ENCODE measurements around the gene MIB2.
"Not testable (repeated sequence)": the region's sequence is repeated elsewhere in the genome, so short reads cannot be mapped to it uniquely, and the experiment has no call there.

The MIB2 gene

GRCh38 chr1:1594602-1595260 is 20.6 kb upstream of the MIB2 start:
- DNase-seq (ENCODE audit: low read depth): no peak
- TF ChIP-seq, protein P1, sequence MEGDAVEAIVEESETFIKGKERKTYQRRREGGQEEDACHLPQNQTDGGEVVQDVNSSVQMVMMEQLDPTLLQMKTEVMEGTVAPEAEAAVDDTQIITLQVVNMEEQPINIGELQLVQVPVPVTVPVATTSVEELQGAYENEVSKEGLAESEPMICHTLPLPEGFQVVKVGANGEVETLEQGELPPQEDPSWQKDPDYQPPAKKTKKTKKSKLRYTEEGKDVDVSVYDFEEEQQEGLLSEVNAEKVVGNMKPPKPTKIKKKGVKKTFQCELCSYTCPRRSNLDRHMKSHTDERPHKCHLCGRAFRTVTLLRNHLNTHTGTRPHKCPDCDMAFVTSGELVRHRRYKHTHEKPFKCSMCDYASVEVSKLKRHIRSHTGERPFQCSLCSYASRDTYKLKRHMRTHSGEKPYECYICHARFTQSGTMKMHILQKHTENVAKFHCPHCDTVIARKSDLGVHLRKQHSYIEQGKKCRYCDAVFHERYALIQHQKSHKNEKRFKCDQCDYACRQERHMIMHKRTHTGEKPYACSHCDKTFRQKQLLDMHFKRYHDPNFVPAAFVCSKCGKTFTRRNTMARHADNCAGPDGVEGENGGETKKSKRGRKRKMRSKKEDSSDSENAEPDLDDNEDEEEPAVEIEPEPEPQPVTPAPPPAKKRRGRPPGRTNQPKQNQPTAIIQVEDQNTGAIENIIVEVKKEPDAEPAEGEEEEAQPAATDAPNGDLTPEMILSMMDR (IDR thresholded peaks at IDR 0.05; ENCODE audit: control insufficient read depth, extremely low read depth, insufficient read depth): no peak
- H3K4me3 ChIP-seq (ENCODE audit: low read depth, low read length): no peak overlapping the region

GRCh38 chr1:1595341-1595740 is 20.0 kb upstream of the MIB2 start:
- not testable (repeated sequence) for DNase-seq (ENCODE audit: low read depth)

DNA sequence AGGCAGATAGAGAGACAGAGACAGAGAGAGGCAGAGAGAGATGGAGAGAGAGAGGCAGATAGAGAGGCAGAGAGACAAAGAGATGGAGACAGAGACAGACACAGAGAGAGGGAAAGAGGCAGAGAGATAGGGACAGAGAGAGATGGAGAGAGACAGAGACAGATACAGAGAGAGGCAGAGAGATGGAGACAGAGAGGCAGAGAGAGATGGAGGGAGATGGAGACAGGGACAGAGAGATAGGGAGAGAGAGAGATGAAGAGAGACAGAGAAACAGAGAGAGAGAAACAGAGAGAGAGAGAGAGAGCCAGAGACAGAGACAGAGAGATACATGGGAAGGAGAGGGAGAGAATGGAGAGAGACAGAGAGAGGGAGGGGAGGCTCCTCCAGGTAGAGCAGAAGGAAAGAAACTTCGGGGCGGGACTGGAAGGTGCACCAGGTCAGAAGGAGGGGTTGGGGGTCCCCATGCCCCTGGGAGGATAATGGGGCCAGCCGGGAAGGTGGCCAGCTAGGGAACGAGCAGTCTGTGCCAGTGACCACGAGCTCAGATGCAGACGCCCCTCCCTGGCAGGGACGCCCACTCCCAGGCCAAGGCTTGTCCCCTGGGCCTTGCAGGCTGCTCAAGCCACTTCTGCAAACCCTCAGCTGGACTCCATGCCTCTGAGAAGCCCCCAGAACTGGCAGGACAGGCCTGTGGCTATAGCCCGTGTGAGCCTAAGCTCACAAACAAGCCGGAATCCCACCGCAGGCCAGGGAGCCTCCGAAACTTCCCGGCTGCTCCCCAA is 18.6 kb upstream of the MIB2 start:
- DNase-seq (ENCODE audit: low read depth): no peak
- no peak overlapping the region for H3K4me3 ChIP-seq (ENCODE audit: low read depth, low read length)
- TF ChIP-seq, protein P1 (IDR thresholded peaks at IDR 0.05; ENCODE audit: control insufficient read depth, extremely low read depth, insufficient read depth): no peak

More at GRCh38 chr1:1595341-1595740, 20.0 kb upstream of the MIB2 start:
- not testable (repeated sequence) for H3K4me3 ChIP-seq (ENCODE audit: low read depth, low read length)

GRCh38 chr1:1597275-1597930 is 17.9 kb upstream of the MIB2 start:
- TF ChIP-seq, protein P1 (IDR thresholded peaks at IDR 0.05; ENCODE audit: control insufficient read depth, extremely low read depth, insufficient read depth): peak; percentile 20; the same call in 1 of the 2 replicates
- H3K4me3 ChIP-seq (ENCODE audit: low read depth, low read length): no peak overlapping the region
- DNase-seq (ENCODE audit: low read depth): no peak

- no peak overlapping the region for H3K4me3 ChIP-seq (ENCODE audit: low read depth, low read length)
- TF ChIP-seq, protein P1 (IDR thresholded peaks at IDR 0.05; ENCODE audit: control insufficient read depth, extremely low read depth, insufficient read depth): no peak
- no peak for DNase-seq (ENCODE audit: low read depth)
Observed at GRCh38 chr1:1598051-1598719, 17.1 kb upstream of the MIB2 start.

GRCh38 chr1:1598720-1599029 is 16.6 kb upstream of the MIB2 start:
- no peak for DNase-seq (ENCODE audit: low read depth)
- TF ChIP-seq, protein P1 (IDR thresholded peaks at IDR 0.05; ENCODE audit: control insufficient read depth, extremely low read depth, insufficient read depth): no peak
- H3K4me3 ChIP-seq (ENCODE audit: low read depth, low read length): no peak overlapping the region
